HG02884 (cell line): ENCODE data around the gene POLD1.
A peak's percentile ranks its signal among the peaks of the same experiment; 100 is the strongest.
"Not testable (repeated sequence)": the region's sequence is repeated elsewhere in the genome, so short reads cannot be mapped to it uniquely, and the experiment has no call there.

Experiments
- ATAC-seq: cut with Tn5 transposase; IDR thresholded peaks from one replicate; pipeline ENCODE4 v1.9.1; 2021; ENCODE audit warnings: mild to moderate bottlenecking, moderate library complexity; ENCODE audit not compliant: unreplicated experiment

Gene POLD1

GRCh38 chr19:50383852-50384684 is at the start of gene POLD1:
POLD1 (plus strand) TSS chr19:50384347; CDS start chr19:50398852, 14,505 bp downstream.
- ATAC-seq: peak; percentile 68

- ATAC-seq: no peak
Observed at GRCh38 chr19:50334741-50335421, 49.3 kb upstream of the POLD1 start.

- ATAC-seq: not testable (repeated sequence)
Observed at GRCh38 chr19:50337031-50337430, 47.1 kb upstream of the POLD1 start.

GRCh38 chr19:50340331-50340730 is 43.8 kb upstream of the POLD1 start:
- ATAC-seq: no peak

GRCh38 chr19:50341091-50341564 is 43.0 kb upstream of the POLD1 start:
- peak; percentile 74 for ATAC-seq

- ATAC-seq: no peak
Observed at GRCh38 chr19:50344661-50345318, 39.4 kb upstream of the POLD1 start.

GRCh38 chr19:50347089-50347581 is 37.0 kb upstream of the POLD1 start:
- not testable (repeated sequence) for ATAC-seq

- no peak for ATAC-seq
Observed at GRCh38 chr19:50349277-50350057, 34.7 kb upstream of the POLD1 start.

GRCh38 chr19:50352242-50352641 is 31.9 kb upstream of the POLD1 start:
- no peak for ATAC-seq

- not testable (repeated sequence) for ATAC-seq
Observed at GRCh38 chr19:50353487-50353880, 30.7 kb upstream of the POLD1 start.

GRCh38 chr19:50356691-50357177 is 27.4 kb upstream of the POLD1 start:
- ATAC-seq: no peak

- ATAC-seq: no peak
Observed at GRCh38 chr19:50357178-50358100, 26.7 kb upstream of the POLD1 start.

- ATAC-seq: no peak
Observed at GRCh38 chr19:50358483-50359327, 25.4 kb upstream of the POLD1 start.

- no peak for ATAC-seq
Observed at GRCh38 chr19:50359328-50359818, 24.8 kb upstream of the POLD1 start.

- ATAC-seq: no peak
Observed at GRCh38 chr19:50361290-50362029, 22.7 kb upstream of the POLD1 start.

- no peak for ATAC-seq
Observed at GRCh38 chr19:50362030-50362412, 22.1 kb upstream of the POLD1 start.

- no peak for ATAC-seq
Observed at GRCh38 chr19:50362656-50363424, 21.3 kb upstream of the POLD1 start.
